ENCODE data around the gene GATA6. TPM values are rescaled to one million over a fixed set of nuclear protein-coding genes. Genes with fewer than 3 reads are reported as not detected.

GATA6 gene
- total and polyA plus RNA-seq, 2 of the 8 experiments (the other 6 are each of a cell fraction or from before 2014, with no cell fraction given), result 0.09 TPM; not detected in 1

DNA sequence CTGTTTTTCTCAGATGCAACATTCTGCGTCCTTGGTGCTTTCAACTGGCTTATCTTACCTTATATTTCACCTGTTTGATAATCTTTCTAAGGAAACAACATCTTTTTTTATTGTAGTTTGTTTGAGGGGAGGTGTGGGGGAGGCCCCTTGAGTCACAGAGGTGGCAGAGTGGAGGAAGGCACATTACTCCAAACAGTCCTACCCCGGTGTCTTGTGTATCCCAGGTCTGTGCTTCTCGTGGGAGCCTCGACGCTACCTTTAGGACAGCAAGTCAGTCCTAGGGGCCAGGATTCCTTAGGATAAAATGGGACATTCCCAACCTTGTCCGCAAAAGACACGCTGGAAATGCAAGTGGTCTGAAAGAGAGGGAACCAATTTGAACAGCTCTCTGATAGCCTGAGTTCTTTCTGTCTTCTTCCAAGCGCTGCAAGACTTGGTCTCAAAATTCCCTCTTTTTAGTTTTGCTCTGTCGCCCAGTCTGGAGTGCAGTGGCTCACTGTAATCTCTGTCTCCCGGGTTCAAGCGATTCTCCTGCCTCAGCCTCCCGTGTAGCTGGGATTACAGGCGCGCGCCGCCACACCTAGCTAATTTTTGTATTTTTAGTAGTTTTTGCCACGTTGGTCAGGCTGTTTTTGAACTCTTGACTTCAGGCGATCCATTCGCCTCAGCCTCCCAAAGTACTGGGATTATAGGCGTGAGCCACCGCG is 4.0 kb downstream of the GATA6 start:
- H3K23ac ChIP-seq (ENCODE audit: insufficient read length), result no peak overlapping the region
- no peak overlapping the region for H3K56ac ChIP-seq (replicated peaks; ENCODE audit: insufficient read length, low read depth, low read length)
- H4K5ac ChIP-seq (ENCODE audit: insufficient read length, low read depth, low read length), result no peak overlapping the region
- H2BK20ac ChIP-seq (ENCODE audit: low read length), result no peak overlapping the region
- DNase-seq (ENCODE audit: low read depth in 1 of 2, low spot score in 2 of 2) (no peak), FAIRE-seq (no peak)
- no peak overlapping the region for H4K8ac ChIP-seq (ENCODE audit: extremely low read depth, insufficient read depth, low read length)
- H3K23me2 ChIP-seq (ENCODE audit: low read depth, low read length), result peaks cover 15% of the 10 kb centered on the region; the same call in 1 of the 2 replicates
- no peak overlapping the region for H2AK5ac ChIP-seq (ENCODE audit: low read depth, low read length)
- H3K4me1 ChIP-seq (replicated peaks in 1 of 4; ENCODE audit: control insufficient read depth in 3 of 4, insufficient read depth in 4 of 4, low read length in 3 of 4), result peaks cover 0 to 23% (median 11%) of the 10 kb centered on the region in 4 experiments; a peak in 5 of 7 replicates
- no peak overlapping the region for H3K4ac ChIP-seq (replicated peaks; ENCODE audit: insufficient read length, low read depth, low read length)
- no peak overlapping the region for H2BK15ac ChIP-seq (ENCODE audit: low read length)
- H3K14ac ChIP-seq (ENCODE audit: insufficient read length), result no peak overlapping the region
- H2BK5ac ChIP-seq (ENCODE audit: low read depth, low read length), result no peak overlapping the region
- H3K4me3 ChIP-seq (ENCODE audit: extremely low read depth in 1 of 4, insufficient read depth in 2 of 4, low read depth in 3 of 4, low read length in 4 of 4), result no peak overlapping the region
- H3K27ac ChIP-seq (ENCODE audit: low read depth, low read length), result no peak overlapping the region
- no peak overlapping the region for H3K18ac ChIP-seq (ENCODE audit: extremely low read depth, low read length)
- no peaks in the 10 kb centered on the region for H3K9me3 ChIP-seq (ENCODE audit: insufficient read depth in 2 of 2, low read depth in 1 of 2, low read length in 1 of 2)
- H3K79me1 ChIP-seq (ENCODE audit: low read depth, low read length), result no peaks in the 10 kb centered on the region
- no peak overlapping the region for H3K9ac ChIP-seq (replicated peaks in 1 of 4; ENCODE audit: extremely low read depth in 1 of 4, low read depth in 3 of 4, low read length in 3 of 4)
- peaks cover 0 to 17% (median 0%) of the 10 kb centered on the region in 4 experiments; a peak in 1 of 8 replicates for H3K36me3 ChIP-seq (ENCODE audit: control insufficient read depth in 2 of 4, insufficient read depth in 4 of 4, low read length in 3 of 4)
- H3K4me2 ChIP-seq (ENCODE audit: insufficient read depth in 1 of 2, low read depth in 2 of 2, low read length in 2 of 2), result no peak overlapping the region
- H3K79me2 ChIP-seq (ENCODE audit: control insufficient read depth in 1 of 2, insufficient read depth in 2 of 2, low read length in 2 of 2), result no peaks in the 10 kb centered on the region
- no peak overlapping the region for H2BK12ac ChIP-seq (ENCODE audit: low read depth, low read length)
- no peak overlapping the region for H4K91ac ChIP-seq (replicated peaks; ENCODE audit: insufficient read length, low read length)
- no peak overlapping the region for H2AFZ ChIP-seq (ENCODE audit: low read length)
- WGBS, 2 experiments (ENCODE audit: extremely low coverage in 1 of 2, insufficient coverage in 1 of 2, insufficient read length in 1 of 2, insufficient replicate concordance in 2 of 2, low coverage in 1 of 2, low lambda C conversion rate in 2 of 2, missing lambda C conversion rate in 1 of 2), result 20% methylated on average over 22 of the region's 22 CpGs; no CpG with 5 or more reads in 1 of the 2 experiments
- POLR2A ChIA-PET (ENCODE audit: partially characterized antibody), result interaction anchor here (1.3 kb wide), 1 partner anchor 8 kb away, joined by 5 read pairs; no protein-coding TSS in a partner anchor
- H4K20me1 ChIP-seq (replicated peaks in 1 of 2; ENCODE audit: control insufficient read depth in 1 of 2, insufficient read depth in 2 of 2, low read length in 2 of 2), result peaks cover 23 to 30% of the 10 kb centered on the region in 2 experiments
- CTCF ChIA-PET (ENCODE audit: partially characterized antibody), result interaction anchor here (0.6 to 1.3 kb wide), 4 partner anchors 12 to 196 kb away, joined by 3 read pairs; no protein-coding TSS in a partner anchor
- H3K27me3 ChIP-seq (replicated peaks in 1 of 4; ENCODE audit: control insufficient read depth in 3 of 4, extremely low read depth in 1 of 4, insufficient read depth in 3 of 4, low read length in 3 of 4), result peaks cover 83 to 100% (median 94%) of the 10 kb centered on the region in 4 experiments
- H2BK120ac ChIP-seq (replicated peaks; ENCODE audit: low read depth, low read length), result no peak overlapping the region
